LoVo (cell line): Measurements from ENCODE around the gene ZMIZ1.

ENCODE experiments used
- DNase-seq: peaks from one replicate; pipeline ENCODE4 v3.0.0-alpha.2; 2016; ENCODE audit warnings: low spot score

Gene ZMIZ1

GRCh38 chr10:79176052-79176501, 107.3 kb downstream of the ZMIZ1 start:
- no peak for DNase-seq

- DNase-seq: no peak
Observed at GRCh38 chr10:79176949-79177602, 108.3 kb downstream of the ZMIZ1 start.

GRCh38 chr10:79178070-79178576, 109.4 kb downstream of the ZMIZ1 start:
- DNase-seq: no peak

GRCh38 chr10:79178614-79179163, 109.9 kb downstream of the ZMIZ1 start:
- no peak for DNase-seq

- no peak for DNase-seq
Observed at GRCh38 chr10:79179164-79179956, 110.6 kb downstream of the ZMIZ1 start.

GRCh38 chr10:79179957-79180309, 111.2 kb downstream of the ZMIZ1 start:
- no peak for DNase-seq

GRCh38 chr10:79180414-79181221, 111.9 kb downstream of the ZMIZ1 start:
- DNase-seq: no peak

- no peak for DNase-seq
Observed at GRCh38 chr10:79181227-79181626, 112.5 kb downstream of the ZMIZ1 start.

- DNase-seq: no peak
Observed at GRCh38 chr10:79181698-79182521, 113.1 kb downstream of the ZMIZ1 start.

- DNase-seq: no peak
Observed at GRCh38 chr10:79182781-79183467, 114.2 kb downstream of the ZMIZ1 start.

- DNase-seq: no peak
Observed at GRCh38 chr10:79183468-79183865, 114.7 kb downstream of the ZMIZ1 start.

- DNase-seq: peak; percentile 62
Observed at GRCh38 chr10:79184145-79184625, 115.4 kb downstream of the ZMIZ1 start.

- DNase-seq: no peak
Observed at GRCh38 chr10:79184657-79185056, 115.9 kb downstream of the ZMIZ1 start.

- DNase-seq: no peak
Observed at GRCh38 chr10:79185067-79185774, 116.5 kb downstream of the ZMIZ1 start.

GRCh38 chr10:79185796-79186374, 117.1 kb downstream of the ZMIZ1 start:
- no peak for DNase-seq

GRCh38 chr10:79186486-79187120, 117.8 kb downstream of the ZMIZ1 start:
- no peak for DNase-seq

GRCh38 chr10:79187121-79187940, 118.6 kb downstream of the ZMIZ1 start:
- no peak for DNase-seq
